Mammary epithelial cell (primary cell): Measurements from ENCODE around the gene ELMO1.

Source experiments
- EZH2 ChIP-seq: IDR thresholded peaks from 2 replicates; pipeline ENCODE4 v1.6.1; 2012; ENCODE audit warnings: low read length, inconsistent platforms, borderline replicate concordance
- TF ChIP-seq, protein P1 (sequence below), 2 donors: IDR thresholded peaks in 1 of 2; conservative IDR thresholded peaks in 1 of 2; 2 replicates each; pipeline ENCODE4 v1.5.1; 2011 to 2012; ENCODE audit warnings: inconsistent platforms in 2 of 2, low read length in 2 of 2, mild to moderate bottlenecking in 2 of 2, control low read depth in 1 of 2, low read depth in 1 of 2; ENCODE audit not compliant: insufficient read depth in 1 of 2; ENCODE audit errors: extremely low read depth in 1 of 2

DNA sequence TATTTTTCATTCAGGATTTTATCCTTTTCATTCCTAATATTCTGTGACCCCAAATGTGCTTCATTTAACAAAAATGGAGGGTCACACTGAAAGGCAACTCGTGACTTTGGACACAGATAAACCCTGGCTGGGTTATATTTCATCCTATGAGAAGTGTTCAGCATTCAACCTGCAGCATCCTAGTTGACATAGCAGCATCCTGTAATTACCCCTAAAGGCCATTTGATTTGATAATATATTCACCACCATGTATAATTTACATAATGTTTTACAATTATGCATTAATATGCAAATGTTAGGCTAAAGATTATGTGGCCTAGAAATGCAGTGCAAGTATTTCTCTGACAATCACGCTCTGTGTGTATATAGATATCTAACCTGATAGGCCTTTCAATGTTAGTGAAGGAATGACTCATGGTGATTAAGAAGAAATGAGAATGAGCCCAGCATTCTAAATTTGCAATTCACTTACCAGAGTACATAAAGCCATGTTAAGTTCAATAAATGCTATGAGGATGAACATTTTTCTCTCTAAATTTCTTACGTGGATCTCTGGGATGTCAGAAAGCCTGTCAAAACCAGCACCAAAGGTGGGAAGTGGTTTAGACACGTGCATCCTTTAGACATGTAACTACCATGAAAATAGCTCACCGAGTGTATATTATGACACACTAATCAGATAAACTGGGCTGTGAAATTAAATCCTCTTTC is 386.7 kb downstream of the ELMO1 start:
- TF ChIP-seq, protein P1, sequence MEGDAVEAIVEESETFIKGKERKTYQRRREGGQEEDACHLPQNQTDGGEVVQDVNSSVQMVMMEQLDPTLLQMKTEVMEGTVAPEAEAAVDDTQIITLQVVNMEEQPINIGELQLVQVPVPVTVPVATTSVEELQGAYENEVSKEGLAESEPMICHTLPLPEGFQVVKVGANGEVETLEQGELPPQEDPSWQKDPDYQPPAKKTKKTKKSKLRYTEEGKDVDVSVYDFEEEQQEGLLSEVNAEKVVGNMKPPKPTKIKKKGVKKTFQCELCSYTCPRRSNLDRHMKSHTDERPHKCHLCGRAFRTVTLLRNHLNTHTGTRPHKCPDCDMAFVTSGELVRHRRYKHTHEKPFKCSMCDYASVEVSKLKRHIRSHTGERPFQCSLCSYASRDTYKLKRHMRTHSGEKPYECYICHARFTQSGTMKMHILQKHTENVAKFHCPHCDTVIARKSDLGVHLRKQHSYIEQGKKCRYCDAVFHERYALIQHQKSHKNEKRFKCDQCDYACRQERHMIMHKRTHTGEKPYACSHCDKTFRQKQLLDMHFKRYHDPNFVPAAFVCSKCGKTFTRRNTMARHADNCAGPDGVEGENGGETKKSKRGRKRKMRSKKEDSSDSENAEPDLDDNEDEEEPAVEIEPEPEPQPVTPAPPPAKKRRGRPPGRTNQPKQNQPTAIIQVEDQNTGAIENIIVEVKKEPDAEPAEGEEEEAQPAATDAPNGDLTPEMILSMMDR (conservative IDR thresholded peaks at IDR 0.05 in 1 of 2, IDR thresholded peaks at IDR 0.05 in 1 of 2; ENCODE audit: extremely low read depth in 1 of 2, insufficient read depth in 1 of 2, low read depth in 1 of 2, low read length in 2 of 2): no peak
- TF ChIP-seq EZH2: no peak
